Stimulated activated CD8-positive, alpha-beta memory T cell treated with anti-CD3 and anti-CD28 coated beads, Interleukin-4, amount 100 ng/mL, for 1 hour (primary cell): ENCODE data around the gene OSBP2.
"Not testable (repeated sequence)": the region's sequence is repeated elsewhere in the genome, so short reads cannot be mapped to it uniquely, and the experiment has no call there.

Experiments used
- DNase-seq, 2 donors: peaks; one replicate each; pipeline ENCODE4 v3.0.0-alpha.2; 2020; ENCODE audit warnings: low read depth in 2 of 2, low spot score in 1 of 2

The OSBP2 gene

GRCh38 chr22:30679895-30680690 lies 14.6 kb upstream of the OSBP2 start:
- DNase-seq: not testable (repeated sequence)

- no peak for DNase-seq
Measured at GRCh38 chr22:30680991-30681770, 13.5 kb upstream of the OSBP2 start.

- DNase-seq: no peak
Measured at GRCh38 chr22:30681831-30682230, 12.8 kb upstream of the OSBP2 start.

DNA sequence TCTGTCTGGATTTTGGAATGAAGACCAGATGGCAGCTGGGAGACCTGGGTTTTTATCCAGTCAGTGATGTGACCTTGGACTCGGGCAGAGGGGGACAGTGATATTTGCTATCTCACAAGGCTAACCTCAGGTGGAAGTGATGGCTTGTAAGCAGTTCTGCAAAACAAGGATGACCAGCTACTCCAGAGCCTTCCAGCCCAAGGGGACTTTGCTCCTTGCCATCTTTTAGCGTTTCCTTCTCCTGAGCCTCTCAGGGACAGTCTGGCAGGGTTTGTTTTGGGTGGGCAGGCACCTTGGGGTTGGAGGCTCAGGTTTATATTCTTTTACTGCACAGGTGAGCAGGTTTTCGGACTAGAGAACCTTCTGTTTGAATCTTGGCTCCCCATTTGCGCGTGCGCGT lies 9.5 kb upstream of the OSBP2 start:
- DNase-seq: no peak

GRCh38 chr22:30687358-30687757 lies 7.3 kb upstream of the OSBP2 start:
- DNase-seq: no peak

DNA sequence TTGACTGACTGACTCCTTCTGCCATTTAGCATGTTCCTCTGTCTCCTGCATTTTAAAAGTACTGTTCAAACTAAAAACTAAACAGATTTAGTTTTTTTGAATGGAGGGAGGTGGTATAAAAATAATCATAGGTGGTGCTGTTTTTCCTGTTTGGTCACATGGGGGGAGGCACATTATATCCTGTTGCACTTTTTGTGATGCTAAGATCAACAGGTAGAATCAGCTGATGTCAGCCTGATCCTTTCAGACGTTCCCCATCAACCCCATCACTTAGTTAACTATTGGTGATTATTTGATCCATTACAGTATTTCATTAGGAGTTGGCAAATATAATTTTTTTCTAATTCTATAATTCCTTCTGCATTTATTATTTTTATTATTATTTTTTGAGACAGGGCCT lies 5.1 kb upstream of the OSBP2 start:
- DNase-seq: no peak

DNA sequence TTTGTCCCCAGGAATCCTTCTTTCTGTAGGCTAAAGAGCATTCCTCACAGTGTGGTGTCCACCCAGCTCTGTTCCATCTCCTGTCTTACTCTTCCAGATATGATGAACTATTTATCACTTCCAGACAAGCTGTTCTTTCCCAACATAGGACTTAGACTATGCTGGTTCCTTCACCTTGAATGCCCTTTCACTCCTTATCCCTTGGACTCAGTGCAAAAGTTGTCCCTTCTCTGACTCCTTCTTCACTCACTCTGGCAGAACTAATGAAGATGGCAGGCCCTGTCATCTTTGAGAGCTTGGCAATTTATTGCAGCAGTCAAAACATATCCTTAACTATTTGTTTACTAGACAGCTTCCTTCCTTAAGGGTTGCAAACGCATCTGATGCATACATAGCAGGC lies 3.5 kb upstream of the OSBP2 start:
- DNase-seq: no peak

- DNase-seq: peak; percentile 16 to 19
Measured at GRCh38 chr22:30694171-30694639, 469 bp upstream of the OSBP2 start.

DNA sequence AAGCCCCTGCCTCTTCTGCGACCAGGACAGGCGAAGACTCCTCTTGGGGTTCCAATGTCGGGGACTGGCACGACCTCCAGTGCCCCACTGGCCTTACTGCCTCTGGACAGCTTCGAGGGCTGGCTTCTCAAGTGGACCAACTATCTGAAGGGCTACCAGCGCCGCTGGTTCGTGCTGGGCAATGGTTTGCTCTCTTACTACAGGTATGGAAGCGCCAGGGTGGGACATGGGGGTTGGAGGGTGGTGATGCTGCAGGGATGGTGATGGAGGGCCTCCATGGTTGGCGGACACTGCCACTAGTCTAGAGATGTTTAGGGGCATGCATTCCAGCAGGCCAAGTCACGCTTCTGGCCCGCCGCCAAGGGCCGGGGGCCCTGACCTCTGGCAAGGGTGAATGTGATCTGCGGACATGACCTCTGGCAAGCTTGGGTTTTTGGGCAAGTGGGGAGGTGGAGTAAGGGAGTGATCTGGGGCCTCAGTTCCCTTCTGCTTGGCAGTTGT lies 727 bp downstream of the OSBP2 start:
- DNase-seq: no peak

DNA sequence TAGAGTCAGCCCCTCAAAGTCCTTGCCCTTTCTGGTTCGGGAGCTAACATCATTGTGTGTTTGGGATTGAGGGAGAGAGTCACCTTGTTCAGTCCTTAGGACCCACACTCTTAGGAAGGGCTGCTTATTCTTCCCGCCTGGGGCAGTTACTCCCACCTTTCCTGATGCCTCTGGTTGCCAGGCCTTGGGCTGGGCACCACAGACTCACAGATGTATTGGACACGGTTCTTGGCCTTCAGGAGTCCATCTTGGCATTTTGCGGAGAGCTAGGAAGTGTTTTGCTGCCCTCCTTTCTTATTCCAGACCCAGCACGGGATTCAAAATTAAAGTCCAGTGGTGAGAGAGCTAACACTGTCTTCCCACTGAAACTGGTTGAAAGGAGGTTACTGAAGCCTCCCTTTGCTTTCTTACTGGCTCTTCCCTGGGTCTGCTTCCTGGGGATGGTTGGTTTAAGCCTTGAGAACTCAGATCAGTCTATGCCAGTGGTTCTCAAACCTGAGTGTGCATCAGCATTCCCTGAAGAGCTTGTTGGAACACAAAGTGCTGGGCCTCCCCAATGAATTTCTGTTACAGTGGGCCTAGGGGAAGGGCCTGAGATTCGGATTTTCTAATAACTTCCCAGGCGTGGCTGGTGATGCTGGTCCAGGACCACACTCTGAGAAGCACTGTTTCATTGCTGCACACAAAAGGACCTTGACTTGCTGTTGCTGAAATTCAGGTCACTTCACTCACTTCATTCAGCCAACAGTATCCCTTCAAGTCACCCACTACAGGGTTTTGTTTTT lies 1.4 kb downstream of the OSBP2 start:
- no peak for DNase-seq

GRCh38 chr22:30697975-30698374 lies 3.3 kb downstream of the OSBP2 start:
- DNase-seq: no peak

GRCh38 chr22:30701872-30702271 lies 7.2 kb downstream of the OSBP2 start:
- DNase-seq: no peak

DNA sequence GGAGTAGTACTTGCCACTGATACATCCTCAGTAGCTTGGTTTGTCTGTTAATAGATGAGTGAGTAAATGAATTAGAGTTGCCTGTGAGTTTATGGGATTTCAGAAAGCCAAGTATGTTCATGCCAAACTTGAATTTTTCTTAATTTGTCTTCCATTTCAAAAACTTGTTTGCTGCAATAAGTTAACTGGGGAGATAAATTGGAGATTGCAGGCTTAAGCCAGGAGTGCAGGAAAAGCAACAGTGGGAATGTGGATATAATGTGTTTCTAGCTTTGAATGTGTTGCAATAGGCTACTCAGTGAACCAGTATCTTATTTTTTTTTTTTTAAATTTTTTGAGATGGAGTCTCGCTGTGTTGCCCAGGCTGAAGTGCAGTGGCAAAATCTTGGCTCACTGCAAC lies 8.2 kb downstream of the OSBP2 start:
- no peak for DNase-seq

DNA sequence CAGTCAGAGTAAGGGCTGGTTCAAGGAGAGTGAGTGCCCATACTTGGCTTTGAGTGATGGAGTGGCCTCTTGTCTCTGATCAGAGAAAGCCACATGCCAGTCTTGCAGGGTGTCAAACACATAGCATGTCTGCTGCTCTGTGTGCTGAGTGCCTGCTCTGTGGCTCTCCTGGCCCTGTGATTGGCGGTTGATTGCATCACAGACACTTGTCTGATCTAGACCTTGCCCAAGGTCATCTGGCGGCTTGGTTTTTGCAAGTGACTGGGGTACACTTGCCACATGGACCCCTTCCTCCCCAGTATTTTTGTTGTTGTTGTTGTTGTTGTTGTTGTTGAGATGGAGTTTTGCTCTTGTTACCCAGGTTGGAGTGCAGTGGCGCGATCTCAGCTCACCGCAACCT lies 10.3 kb downstream of the OSBP2 start:
- no peak for DNase-seq

GRCh38 chr22:30705710-30706651 lies 11.3 kb downstream of the OSBP2 start:
- no peak for DNase-seq

- not testable (repeated sequence) for DNase-seq
Measured at GRCh38 chr22:30709980-30710379, 15.3 kb downstream of the OSBP2 start.

DNA sequence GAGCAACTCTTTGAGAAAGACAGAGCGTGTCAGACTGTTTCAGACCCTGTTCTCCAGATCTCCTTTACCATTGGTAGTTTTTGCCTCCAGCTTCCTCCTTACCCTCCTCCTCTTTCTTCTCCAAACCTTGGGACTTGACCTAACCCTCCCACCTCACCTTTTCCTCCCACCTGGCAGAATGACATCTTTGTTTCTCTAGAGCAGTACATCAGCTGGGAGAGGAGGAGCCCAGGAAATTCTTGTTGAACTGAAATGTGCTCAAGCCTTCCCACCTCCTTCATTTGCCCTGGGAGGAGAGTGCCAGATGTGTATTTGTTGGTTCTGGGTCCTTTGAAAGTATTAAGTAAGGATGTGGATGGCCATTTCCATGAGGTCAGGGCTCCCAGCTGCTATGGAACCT lies 17.4 kb downstream of the OSBP2 start:
- no peak for DNase-seq

DNA sequence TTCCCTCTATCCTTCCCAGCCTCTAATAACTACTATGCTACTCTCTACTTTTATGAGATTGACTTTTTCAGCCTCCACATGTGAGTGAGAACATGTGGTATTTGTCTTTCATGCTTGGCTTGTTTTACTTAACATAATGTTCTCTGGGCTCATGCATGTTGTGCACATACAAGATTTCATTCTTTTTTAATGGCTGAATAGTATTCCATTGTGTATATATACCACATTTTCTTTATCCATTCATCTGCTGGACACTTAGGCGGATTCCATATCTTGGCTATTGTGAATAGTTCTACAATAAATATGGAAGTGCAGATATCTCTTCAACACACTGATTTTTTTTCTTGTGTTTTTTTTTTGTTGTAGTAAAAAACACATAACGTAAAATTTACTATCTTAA lies 19.4 kb downstream of the OSBP2 start:
- DNase-seq: no peak

GRCh38 chr22:30717331-30717921 lies 22.8 kb downstream of the OSBP2 start:
- DNase-seq: no peak

DNA sequence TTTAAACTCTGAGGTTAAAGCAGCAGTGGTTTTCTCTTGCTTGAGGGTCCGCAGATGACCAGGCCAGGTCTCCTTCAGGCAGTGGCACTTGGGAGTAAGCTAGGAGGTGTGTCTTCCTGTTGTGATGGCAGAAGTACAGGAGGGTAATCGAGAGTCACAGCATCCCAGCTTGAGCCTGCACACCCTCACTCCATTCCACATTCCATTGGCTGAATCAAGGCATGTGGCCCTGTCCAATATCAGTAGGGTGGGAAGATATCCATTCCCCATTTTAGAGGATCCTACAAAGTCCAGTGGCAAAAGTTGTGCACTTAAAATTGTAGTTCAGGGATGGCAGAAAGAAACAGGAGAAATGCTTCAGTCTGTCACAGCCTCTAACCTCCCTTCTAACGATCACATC lies 23.3 kb downstream of the OSBP2 start:
- DNase-seq: no peak
